ENCODE measurements around the gene TBX2. TPM values are rescaled to one million over a fixed set of nuclear protein-coding genes. Genes with fewer than 3 reads are reported as not detected.

TBX2 gene
- total and polyA plus RNA-seq, 2 of the 13 experiments (the other 11 are each of a cell fraction or from before 2014, with no cell fraction given): 2.8 to 15.3 TPM

GRCh38 chr17:61456061-61456681, 56.5 kb downstream of the TBX2 start:
- no peak overlapping the region for H3K4me3 ChIP-seq (replicated peaks in 1 of 3; ENCODE audit: insufficient read depth in 1 of 3, low read depth in 2 of 3, low read length in 3 of 3)
- in situ Hi-C loops (cut with HindIII; ENCODE audit: extremely low pct_ligation_motif_present, low pct_unique_long_range_greater_than_20kb): no loop called here
- H3K9ac ChIP-seq (ENCODE audit: insufficient read depth, low read depth, low read length): no peak overlapping the region
- no peaks in the 10 kb centered on the region for H4K20me1 ChIP-seq (ENCODE audit: insufficient read depth, low read length)
- WGBS (ENCODE audit: low lambda C conversion rate): 96% methylated on average over 43 of the region's 47 CpGs
- no peak overlapping the region for H3K4me2 ChIP-seq (ENCODE audit: low read depth, low read length)
- no peaks in the 10 kb centered on the region for H3K9me3 ChIP-seq (ENCODE audit: low read length)
- no peak for ATAC-seq
- no peaks in the 10 kb centered on the region for H3K27me3 ChIP-seq (ENCODE audit: control insufficient read depth in 1 of 2, insufficient read depth in 2 of 2, low read length in 2 of 2)
- no peak overlapping the region for H2AFZ ChIP-seq (ENCODE audit: low read length)
- intact Hi-C loops (cut with micrococcal nuclease; ENCODE audit: unreplicated experiment): loop anchor here (5.0 kb wide), 1 partner anchor 36 kb away; no protein-coding TSS in a partner anchor
- TF ChIP-seq ELF1 (CRISPR knock-in tag; IDR thresholded peaks at IDR 0.05): no peak
- TF ChIP-seq, protein P1, sequence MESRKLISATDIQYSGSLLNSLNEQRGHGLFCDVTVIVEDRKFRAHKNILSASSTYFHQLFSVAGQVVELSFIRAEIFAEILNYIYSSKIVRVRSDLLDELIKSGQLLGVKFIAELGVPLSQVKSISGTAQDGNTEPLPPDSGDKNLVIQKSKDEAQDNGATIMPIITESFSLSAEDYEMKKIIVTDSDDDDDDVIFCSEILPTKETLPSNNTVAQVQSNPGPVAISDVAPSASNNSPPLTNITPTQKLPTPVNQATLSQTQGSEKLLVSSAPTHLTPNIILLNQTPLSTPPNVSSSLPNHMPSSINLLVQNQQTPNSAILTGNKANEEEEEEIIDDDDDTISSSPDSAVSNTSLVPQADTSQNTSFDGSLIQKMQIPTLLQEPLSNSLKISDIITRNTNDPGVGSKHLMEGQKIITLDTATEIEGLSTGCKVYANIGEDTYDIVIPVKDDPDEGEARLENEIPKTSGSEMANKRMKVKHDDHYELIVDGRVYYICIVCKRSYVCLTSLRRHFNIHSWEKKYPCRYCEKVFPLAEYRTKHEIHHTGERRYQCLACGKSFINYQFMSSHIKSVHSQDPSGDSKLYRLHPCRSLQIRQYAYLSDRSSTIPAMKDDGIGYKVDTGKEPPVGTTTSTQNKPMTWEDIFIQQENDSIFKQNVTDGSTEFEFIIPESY (CRISPR knock-in tag; IDR thresholded peaks at IDR 0.05): peak; percentile 28; the same call in 1 of the 2 replicates
- H3K27ac ChIP-seq (ENCODE audit: extremely low read length, insufficient read depth, low read length): no peak overlapping the region
- no peaks in the 10 kb centered on the region for H3K79me2 ChIP-seq (ENCODE audit: insufficient read depth, low read length)
- no TSS peak for BruUV-seq (replicated peaks)
- POLR2A ChIA-PET: no interaction called here
- no peaks in the 10 kb centered on the region for H3K36me3 ChIP-seq (replicated peaks in 1 of 2; ENCODE audit: control insufficient read depth in 1 of 2, insufficient read depth in 2 of 2, low read length in 2 of 2)
- DNase-seq (ENCODE audit: low spot score): no peak
- peaks cover 53% of the 10 kb centered on the region for H3K4me1 ChIP-seq (ENCODE audit: insufficient read depth, low read length)
- FAIRE-seq: no peak
- CTCF ChIA-PET (ENCODE audit: low intra/inter-chr PET ratio, low total read pairs): no interaction called here

DNA sequence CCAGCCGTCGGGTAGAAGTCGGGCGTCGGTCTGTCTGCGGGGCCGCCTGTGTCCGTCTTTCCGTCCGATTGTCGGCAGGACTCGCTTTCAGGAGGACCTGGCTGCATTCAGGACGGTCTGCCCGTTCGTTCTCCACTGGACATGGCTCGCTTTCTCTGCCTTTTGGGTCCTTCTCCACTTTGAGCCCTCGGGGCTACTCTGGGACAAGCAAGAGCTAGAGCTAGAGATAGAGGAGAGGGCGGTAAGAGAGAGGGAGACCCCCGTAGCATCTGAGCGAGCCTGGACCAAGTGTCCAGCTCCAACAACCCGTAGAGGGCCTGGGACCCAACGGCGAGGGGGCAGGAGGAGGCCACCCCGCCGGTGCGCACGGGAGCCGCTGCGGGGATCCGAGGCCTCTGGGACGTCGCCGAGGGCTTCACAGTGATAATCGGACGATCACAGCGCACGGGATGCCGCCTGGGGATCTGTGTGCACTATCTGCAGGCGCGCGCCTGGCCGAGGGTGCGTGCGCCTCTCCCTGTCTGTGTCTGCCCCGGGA, 57.1 kb downstream of the TBX2 start:
- ChIA-PET POLR2A (no interaction called here), CTCF (ENCODE audit: low intra/inter-chr PET ratio, low total read pairs) (no interaction called here)
- ATAC-seq (no peak), DNase-seq (ENCODE audit: low spot score) (no peak), FAIRE-seq (no peak)
- BruUV-seq (replicated peaks): no TSS peak
- Histone ChIP-seq H3K36me3 (replicated peaks in 1 of 2; ENCODE audit: control insufficient read depth in 1 of 2, insufficient read depth in 2 of 2, low read length in 2 of 2) (no peaks in the 10 kb centered on the region), H3K9me3 (ENCODE audit: low read length) (no peaks in the 10 kb centered on the region), H3K79me2 (ENCODE audit: insufficient read depth, low read length) (no peaks in the 10 kb centered on the region), H3K27ac (ENCODE audit: extremely low read length, insufficient read depth, low read length) (no peak overlapping the region), H4K20me1 (ENCODE audit: insufficient read depth, low read length) (no peaks in the 10 kb centered on the region), H3K4me3 (replicated peaks in 1 of 3; ENCODE audit: insufficient read depth in 1 of 3, low read depth in 2 of 3, low read length in 3 of 3) (no peak overlapping the region), H3K4me2 (ENCODE audit: low read depth, low read length) (no peak overlapping the region), H2AFZ (ENCODE audit: low read length) (no peak overlapping the region), H3K4me1 (ENCODE audit: insufficient read depth, low read length) (peaks cover 59% of the 10 kb centered on the region), H3K27me3 (ENCODE audit: control insufficient read depth in 1 of 2, insufficient read depth in 2 of 2, low read length in 2 of 2) (no peaks in the 10 kb centered on the region), H3K9ac (ENCODE audit: insufficient read depth, low read depth, low read length) (no peak overlapping the region)
- 97% methylated on average over 45 of the region's 45 CpGs for WGBS (ENCODE audit: low lambda C conversion rate)
- intact Hi-C loops (cut with micrococcal nuclease; ENCODE audit: unreplicated experiment) (loop anchor here (5.0 kb wide), 1 partner anchor 36 kb away; no protein-coding TSS in a partner anchor), in situ Hi-C loops (cut with HindIII; ENCODE audit: extremely low pct_ligation_motif_present, low pct_unique_long_range_greater_than_20kb) (no loop called here)
- TF ChIP-seq NR2F6 (IDR thresholded peaks at IDR 0.05): no peak
- no peak for TF ChIP-seq NR2F6 (CRISPR knock-in tag; IDR thresholded peaks at IDR 0.05)
- TF ChIP-seq ZNF12 (CRISPR knock-in tag; IDR thresholded peaks at IDR 0.05): no peak
- TF ChIP-seq RXRA (CRISPR knock-in tag; IDR thresholded peaks at IDR 0.05): 0 out of 2 replicates have a peak, but pooled peaks have one; percentile 12
- TF ChIP-seq, protein P2, sequence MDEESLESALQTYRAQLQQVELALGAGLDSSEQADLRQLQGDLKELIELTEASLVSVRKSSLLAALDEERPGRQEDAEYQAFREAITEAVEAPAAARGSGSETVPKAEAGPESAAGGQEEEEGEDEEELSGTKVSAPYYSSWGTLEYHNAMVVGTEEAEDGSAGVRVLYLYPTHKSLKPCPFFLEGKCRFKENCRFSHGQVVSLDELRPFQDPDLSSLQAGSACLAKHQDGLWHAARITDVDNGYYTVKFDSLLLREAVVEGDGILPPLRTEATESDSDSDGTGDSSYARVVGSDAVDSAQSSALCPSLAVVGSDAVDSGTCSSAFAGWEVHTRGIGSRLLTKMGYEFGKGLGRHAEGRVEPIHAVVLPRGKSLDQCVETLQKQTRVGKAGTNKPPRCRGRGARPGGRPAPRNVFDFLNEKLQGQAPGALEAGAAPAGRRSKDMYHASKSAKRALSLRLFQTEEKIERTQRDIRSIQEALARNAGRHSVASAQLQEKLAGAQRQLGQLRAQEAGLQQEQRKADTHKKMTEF (CRISPR knock-in tag; IDR thresholded peaks at IDR 0.05): no peak
- no peak for TF ChIP-seq ZSCAN31 (CRISPR knock-in tag; IDR thresholded peaks at IDR 0.05; ENCODE audit: low read depth)
- no peak for TF ChIP-seq ZNF678 (CRISPR knock-in tag; IDR thresholded peaks at IDR 0.05)
- TF ChIP-seq, protein P3, sequence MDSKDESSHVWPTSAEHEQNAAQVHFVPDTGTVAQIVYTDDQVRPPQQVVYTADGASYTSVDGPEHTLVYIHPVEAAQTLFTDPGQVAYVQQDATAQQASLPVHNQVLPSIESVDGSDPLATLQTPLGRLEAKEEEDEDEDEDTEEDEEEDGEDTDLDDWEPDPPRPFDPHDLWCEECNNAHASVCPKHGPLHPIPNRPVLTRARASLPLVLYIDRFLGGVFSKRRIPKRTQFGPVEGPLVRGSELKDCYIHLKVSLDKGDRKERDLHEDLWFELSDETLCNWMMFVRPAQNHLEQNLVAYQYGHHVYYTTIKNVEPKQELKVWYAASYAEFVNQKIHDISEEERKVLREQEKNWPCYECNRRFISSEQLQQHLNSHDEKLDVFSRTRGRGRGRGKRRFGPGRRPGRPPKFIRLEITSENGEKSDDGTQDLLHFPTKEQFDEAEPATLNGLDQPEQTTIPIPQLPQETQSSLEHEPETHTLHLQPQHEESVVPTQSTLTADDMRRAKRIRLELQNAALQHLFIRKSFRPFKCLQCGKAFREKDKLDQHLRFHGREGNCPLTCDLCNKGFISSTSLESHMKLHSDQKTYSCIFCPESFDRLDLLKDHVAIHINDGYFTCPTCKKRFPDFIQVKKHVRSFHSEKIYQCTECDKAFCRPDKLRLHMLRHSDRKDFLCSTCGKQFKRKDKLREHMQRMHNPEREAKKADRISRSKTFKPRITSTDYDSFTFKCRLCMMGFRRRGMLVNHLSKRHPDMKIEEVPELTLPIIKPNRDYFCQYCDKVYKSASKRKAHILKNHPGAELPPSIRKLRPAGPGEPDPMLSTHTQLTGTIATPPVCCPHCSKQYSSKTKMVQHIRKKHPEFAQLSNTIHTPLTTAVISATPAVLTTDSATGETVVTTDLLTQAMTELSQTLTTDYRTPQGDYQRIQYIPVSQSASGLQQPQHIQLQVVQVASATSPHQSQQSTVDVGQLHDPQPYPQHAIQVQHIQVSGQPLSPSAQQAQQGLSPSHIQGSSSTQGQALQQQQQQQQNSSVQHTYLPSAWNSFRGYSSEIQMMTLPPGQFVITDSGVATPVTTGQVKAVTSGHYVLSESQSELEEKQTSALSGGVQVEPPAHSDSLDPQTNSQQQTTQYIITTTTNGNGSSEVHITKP (CRISPR knock-in tag; IDR thresholded peaks at IDR 0.05; ENCODE audit: low read depth): no peak
- TF ChIP-seq ZNF558 (CRISPR knock-in tag; IDR thresholded peaks at IDR 0.05; ENCODE audit: borderline replicate concordance): no peak
